Liver (tissue), 9 donors: ENCODE data around the gene SORCS2. TPM values are rescaled to one million over a fixed set of nuclear protein-coding genes. Genes with fewer than 3 reads are reported as not detected.

ENCODE experiments used
- DNase-seq: peaks from one replicate; pipeline ENCODE4 v3.0.0-alpha.2; 2017; ENCODE audit warnings: low spot score
- H3K27ac ChIP-seq, 2 donors: one replicate each; pipeline ENCODE4 v1.7.0; 2013; ENCODE audit warnings: inconsistent platforms in 2 of 2, low read length in 2 of 2, control low read depth in 1 of 2, low read depth in 1 of 2, mild to moderate bottlenecking in 1 of 2
- H3K27me3 ChIP-seq, 4 donors: one replicate each; pipeline versions ENCODE4 v1.6.1 to v1.7.0; 2013; ENCODE audit warnings: low read length in 3 of 4, inconsistent platforms in 1 of 4, mild to moderate bottlenecking in 1 of 4, moderate library complexity in 1 of 4; ENCODE audit not compliant: control insufficient read depth in 4 of 4, insufficient read depth in 4 of 4
- H3K36me3 ChIP-seq, 4 donors: one replicate each; pipeline versions ENCODE4 v1.6.1 to v1.7.0; 2013; ENCODE audit warnings: low read length in 3 of 4, mild to moderate bottlenecking in 3 of 4, low read depth in 1 of 4, moderate library complexity in 1 of 4; ENCODE audit not compliant: control insufficient read depth in 4 of 4, insufficient read depth in 3 of 4
- H3K4me1 ChIP-seq, 4 donors: one replicate each; pipeline versions ENCODE4 v1.6.1 to v1.7.0; 2013; ENCODE audit warnings: low read length in 3 of 4, mild to moderate bottlenecking in 3 of 4, moderate library complexity in 1 of 4; ENCODE audit not compliant: control insufficient read depth in 4 of 4, insufficient read depth in 4 of 4
- H3K4me3 ChIP-seq, 3 donors: one replicate each; pipeline versions ENCODE4 v1.6.1 to v1.7.0; 2013; ENCODE audit warnings: low read length in 3 of 3, control low read depth in 1 of 3, low read depth in 1 of 3, mild to moderate bottlenecking in 1 of 3
- H3K9ac ChIP-seq, 2 donors: one replicate each; pipeline ENCODE4 v1.7.0; 2013; ENCODE audit warnings: low read length in 2 of 2, mild to moderate bottlenecking in 2 of 2, moderate library complexity in 2 of 2, control low read depth in 1 of 2, low read depth in 1 of 2
- H3K9me3 ChIP-seq, 4 donors: one replicate each; pipeline versions ENCODE4 v1.6.1 to v1.7.0; 2013; ENCODE audit warnings: low read length in 3 of 4; ENCODE audit not compliant: control insufficient read depth in 4 of 4
- CTCF ChIP-seq: fragments of 150-350 bp; IDR thresholded peaks from 2 replicates; pipeline ENCODE4 v1.5.1; 2017; ENCODE audit warnings: improper control_type of control experiment, low read depth, low read length; ENCODE audit not compliant: missing input control
- EGR1 ChIP-seq, 2 donors: IDR thresholded peaks; 2 replicates each; pipeline ENCODE4 v1.6.1; 2016 to 2018; ENCODE audit warnings: antibody characterized with exemption in 2 of 2, low read depth in 2 of 2
- FOXA1 ChIP-seq: IDR thresholded peaks from 2 replicates; pipeline ENCODE4 v1.6.1; 2016; ENCODE audit warnings: antibody characterized with exemption
- FOXA2 ChIP-seq: IDR thresholded peaks from 2 replicates; pipeline ENCODE4 v1.6.1; 2016; ENCODE audit warnings: antibody characterized with exemption
- GABPA ChIP-seq, 2 donors: IDR thresholded peaks in 1 of 2; conservative IDR thresholded peaks in 1 of 2; 2 replicates each; pipeline ENCODE4 v1.6.1; 2016; ENCODE audit warnings: antibody characterized with exemption in 2 of 2, mild to moderate bottlenecking in 1 of 2, moderate library complexity in 1 of 2
- HNF4A ChIP-seq, 2 donors: conservative IDR thresholded peaks; 2 replicates each; pipeline ENCODE4 v1.6.1; 2016; ENCODE audit warnings: antibody characterized with exemption in 2 of 2, mild to moderate bottlenecking in 2 of 2
- HNF4G ChIP-seq: IDR thresholded peaks from 2 replicates; pipeline ENCODE4 v1.6.1; 2016; ENCODE audit warnings: antibody characterized with exemption
- JUND ChIP-seq, 2 donors: IDR thresholded peaks; 2 replicates each; pipeline ENCODE4 v1.6.1; 2016; ENCODE audit warnings: antibody characterized with exemption in 2 of 2
- MAX ChIP-seq: IDR thresholded peaks from 2 replicates; pipeline ENCODE4 v1.6.1; 2016; ENCODE audit warnings: antibody characterized with exemption
- NR2F2 ChIP-seq: IDR thresholded peaks from 2 replicates; pipeline ENCODE4 v1.6.1; 2016; ENCODE audit warnings: antibody characterized with exemption
- RAD21 ChIP-seq, 2 donors: IDR thresholded peaks; 2 replicates each; pipeline ENCODE4 v1.6.1; 2016; ENCODE audit warnings: antibody characterized with exemption in 2 of 2, mild to moderate bottlenecking in 2 of 2
- RXRA ChIP-seq, 2 donors: IDR thresholded peaks; 2 replicates each; pipeline ENCODE4 v1.6.1; 2017 to 2018; ENCODE audit warnings: antibody characterized with exemption in 2 of 2, mild to moderate bottlenecking in 1 of 2
- SP1 ChIP-seq: IDR thresholded peaks from 2 replicates; pipeline ENCODE4 v1.6.1; 2018; ENCODE audit warnings: antibody characterized with exemption, mild to moderate bottlenecking
- TAF1 ChIP-seq: conservative IDR thresholded peaks from 2 replicates; pipeline ENCODE4 v1.6.1; 2016; ENCODE audit warnings: antibody characterized with exemption, mild to moderate bottlenecking
- YY1 ChIP-seq: IDR thresholded peaks from 2 replicates; pipeline ENCODE4 v1.6.1; 2016; ENCODE audit warnings: antibody characterized with exemption, mild to moderate bottlenecking
- WGBS: extraction: QIAGEN DNeasy Blood & Tissue Kit; methylation state at CpG from one replicate; pipeline ENCODE4 v1.1.7; 2013; 5-methylcytosine and 5-hydroxymethylcytosine counted together
- polyA plus RNA-seq, 2 donors: library from polyadenylated mRNA; stranded (reverse) in 1 of 2; unstranded in 1 of 2; fragments of 200-250 nt in 1 of 2; fragments of >200 nt in 1 of 2; fragmentation: Nextera tagmentation in 1 of 2; extraction: Ambion mirVana in 1 of 2; gene quantifications; one replicate each; pipeline versions ENCODE4 v1.2.1 to v1.2.3, GENCODE V29; 2013 to 2015
- total RNA-seq, 2 donors: library from RNA; depleted of rRNA; stranded (reverse); fragments of >200 nt; gene quantifications; one replicate each; pipeline ENCODE4 v1.2.3, GENCODE V29; 2014
- TF ChIP-seq, protein P1 (sequence below): IDR thresholded peaks from 2 replicates; pipeline ENCODE4 v1.6.1; 2016; ENCODE audit warnings: antibody characterized with exemption
- donor health status: healthy.
- donor health status: healthy.
- donor health status: healthy.
- donor health status: healthy.
- donor health status: healthy.

SORCS2 gene
- total and polyA plus RNA-seq, 4 donors: 0.10 to 1.4 (median 0.92) TPM

- no peaks in the 10 kb centered on the region for H3K4me1 ChIP-seq
- H3K27ac ChIP-seq: no peak overlapping the region
- no peak for TF ChIP-seq RAD21 (IDR thresholded peaks at IDR 0.05)
- H3K4me3 ChIP-seq: no peak overlapping the region
- 94% methylated on average over 45 of the region's 45 CpGs for WGBS
- peaks cover 0 to 4% (median 1%) of the 10 kb centered on the region in 4 donors for H3K9me3 ChIP-seq
- H3K27me3 ChIP-seq: no peaks in the 10 kb centered on the region
- no peak overlapping the region for H3K9ac ChIP-seq
- H3K36me3 ChIP-seq: no peaks in the 10 kb centered on the region
- DNase-seq: no peak
Observed at GRCh38 chr4:7739918-7740865, 547.9 kb downstream of the SORCS2 start.

DNA sequence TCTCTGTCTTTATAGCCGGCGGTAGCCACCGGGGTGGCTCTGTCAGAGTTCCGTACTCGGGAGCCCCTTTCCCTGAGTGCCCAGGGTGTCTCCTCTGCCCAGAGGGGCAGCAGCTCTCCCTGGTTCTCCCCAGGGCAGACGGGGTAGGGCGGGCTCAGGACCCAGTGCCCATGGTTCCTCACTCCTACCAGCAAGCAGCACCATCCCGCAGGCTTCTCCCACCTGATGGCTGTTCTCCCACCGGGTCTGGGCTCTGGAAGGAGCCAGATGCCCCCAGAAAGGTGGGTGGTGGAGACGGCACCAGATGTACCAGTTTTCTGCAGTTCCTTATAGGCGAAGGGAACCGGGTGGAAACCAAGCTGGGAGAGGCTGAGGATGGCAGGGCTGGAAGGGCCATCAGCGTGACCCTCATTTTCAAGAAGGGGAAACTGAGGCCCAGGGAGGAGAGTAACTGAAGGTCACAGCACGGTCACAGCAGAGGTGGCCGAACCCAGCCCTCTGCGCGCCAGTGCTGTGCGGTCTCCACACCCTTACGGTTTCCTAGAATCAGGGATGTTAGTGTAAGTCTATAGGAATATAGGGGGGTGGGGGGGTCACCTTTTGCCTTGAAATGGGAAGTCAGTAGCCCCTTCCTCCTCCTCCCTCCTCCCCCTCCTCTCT lies 548.7 kb downstream of the SORCS2 start:
- WGBS: 96% methylated on average over 19 of the region's 19 CpGs
- H3K9me3 ChIP-seq: peaks cover 0 to 4% (median 1%) of the 10 kb centered on the region in 4 donors
- no peak for TF ChIP-seq CTCF
- no peak for TF ChIP-seq MAX
- no peak for TF ChIP-seq FOXA1
- TF ChIP-seq NR2F2: no peak
- TF ChIP-seq TAF1: no peak
- TF ChIP-seq RAD21 (IDR thresholded peaks at IDR 0.05): no peak
- TF ChIP-seq HNF4A (conservative IDR thresholded peaks at IDR 0.05): no peak
- no peak for TF ChIP-seq RXRA (IDR thresholded peaks at IDR 0.05)
- no peak overlapping the region for H3K4me3 ChIP-seq
- H3K27me3 ChIP-seq: no peaks in the 10 kb centered on the region
- no peaks in the 10 kb centered on the region for H3K36me3 ChIP-seq
- H3K27ac ChIP-seq: no peak overlapping the region
- H3K9ac ChIP-seq: no peak overlapping the region
- DNase-seq: no peak
- no peaks in the 10 kb centered on the region for H3K4me1 ChIP-seq

GRCh38 chr4:7741946-7742806 lies 549.8 kb downstream of the SORCS2 start:
- Histone ChIP-seq H3K27ac (no peak overlapping the region), H3K27me3 (no peaks in the 10 kb centered on the region), H3K4me3 (no peak overlapping the region), H3K36me3 (no peaks in the 10 kb centered on the region), H3K9ac (no peak overlapping the region), H3K4me1 (no peaks in the 10 kb centered on the region), H3K9me3 (peaks cover 0 to 4% (median 1%) of the 10 kb centered on the region in 4 donors)
- whole genome bisulfite sequencing: 94% methylated on average over 18 of the region's 18 CpGs
- no peak for DNase-seq
- TF ChIP-seq CTCF (no peak), FOXA2 (no peak), HNF4G (no peak), MAX (no peak), SP1 (no peak), RXRA (IDR thresholded peaks at IDR 0.05) (no peak), TAF1 (no peak), FOXA1 (no peak), GABPA (IDR thresholded peaks at IDR 0.05 in 1 of 2, conservative IDR thresholded peaks at IDR 0.05 in 1 of 2) (no peak), YY1 (no peak), HNF4A (conservative IDR thresholded peaks at IDR 0.05) (no peak), JUND (IDR thresholded peaks at IDR 0.05) (no peak), NR2F2 (no peak), EGR1 (IDR thresholded peaks at IDR 0.05; ENCODE audit: low read depth in 2 of 2) (no peak)
- TF ChIP-seq, protein P1, sequence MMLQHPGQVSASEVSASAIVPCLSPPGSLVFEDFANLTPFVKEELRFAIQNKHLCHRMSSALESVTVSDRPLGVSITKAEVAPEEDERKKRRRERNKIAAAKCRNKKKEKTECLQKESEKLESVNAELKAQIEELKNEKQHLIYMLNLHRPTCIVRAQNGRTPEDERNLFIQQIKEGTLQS: no peak
